NT2/D1 (cell line): ENCODE results near the gene TMEM175.

Source experiments
- DNase-seq: peaks from one replicate; pipeline ENCODE4 v3.0.0-alpha.2; 2011; ENCODE audit warnings: low read depth, low spot score
- H3K27me3 ChIP-seq: 2 replicates; pipeline ENCODE4 v1.6.0; 2011; ENCODE audit warnings: mild to moderate bottlenecking; ENCODE audit not compliant: insufficient read length, insufficient read depth
- H3K36me3 ChIP-seq: 2 replicates; pipeline ENCODE4 v1.6.1; 2011; ENCODE audit warnings: mild to moderate bottlenecking, low read length, mixed read lengths; ENCODE audit not compliant: insufficient read depth, insufficient read length
- H3K4me1 ChIP-seq: 2 replicates; pipeline ENCODE4 v1.5.1; 2011; ENCODE audit not compliant: insufficient read depth, insufficient read length
- H3K4me3 ChIP-seq: 2 replicates; pipeline ENCODE4 v1.5.1; 2011; ENCODE audit warnings: low read depth; ENCODE audit not compliant: insufficient read length
- H3K9ac ChIP-seq: 2 replicates; pipeline ENCODE4 v1.6.0; 2011; ENCODE audit warnings: low read depth; ENCODE audit not compliant: insufficient read length
- H3K9me3 ChIP-seq: 2 replicates; pipeline ENCODE4 v1.5.1; 2011; ENCODE audit warnings: mild to moderate bottlenecking, low read length; ENCODE audit not compliant: insufficient read depth
- SUZ12 ChIP-seq: IDR thresholded peaks from 2 replicates; pipeline ENCODE4 v1.6.1; 2011; ENCODE audit not compliant: insufficient read length, insufficient read depth; ENCODE audit errors: extremely low read depth
- YY1 ChIP-seq: IDR thresholded peaks from 2 replicates; pipeline ENCODE4 v1.6.1; 2011; ENCODE audit not compliant: insufficient read length, insufficient read depth
- ZNF274 ChIP-seq: IDR thresholded peaks from 2 replicates; pipeline ENCODE4 v1.6.1; 2011; ENCODE audit warnings: mild to moderate bottlenecking, low read depth, low read length

The TMEM175 gene

DNA sequence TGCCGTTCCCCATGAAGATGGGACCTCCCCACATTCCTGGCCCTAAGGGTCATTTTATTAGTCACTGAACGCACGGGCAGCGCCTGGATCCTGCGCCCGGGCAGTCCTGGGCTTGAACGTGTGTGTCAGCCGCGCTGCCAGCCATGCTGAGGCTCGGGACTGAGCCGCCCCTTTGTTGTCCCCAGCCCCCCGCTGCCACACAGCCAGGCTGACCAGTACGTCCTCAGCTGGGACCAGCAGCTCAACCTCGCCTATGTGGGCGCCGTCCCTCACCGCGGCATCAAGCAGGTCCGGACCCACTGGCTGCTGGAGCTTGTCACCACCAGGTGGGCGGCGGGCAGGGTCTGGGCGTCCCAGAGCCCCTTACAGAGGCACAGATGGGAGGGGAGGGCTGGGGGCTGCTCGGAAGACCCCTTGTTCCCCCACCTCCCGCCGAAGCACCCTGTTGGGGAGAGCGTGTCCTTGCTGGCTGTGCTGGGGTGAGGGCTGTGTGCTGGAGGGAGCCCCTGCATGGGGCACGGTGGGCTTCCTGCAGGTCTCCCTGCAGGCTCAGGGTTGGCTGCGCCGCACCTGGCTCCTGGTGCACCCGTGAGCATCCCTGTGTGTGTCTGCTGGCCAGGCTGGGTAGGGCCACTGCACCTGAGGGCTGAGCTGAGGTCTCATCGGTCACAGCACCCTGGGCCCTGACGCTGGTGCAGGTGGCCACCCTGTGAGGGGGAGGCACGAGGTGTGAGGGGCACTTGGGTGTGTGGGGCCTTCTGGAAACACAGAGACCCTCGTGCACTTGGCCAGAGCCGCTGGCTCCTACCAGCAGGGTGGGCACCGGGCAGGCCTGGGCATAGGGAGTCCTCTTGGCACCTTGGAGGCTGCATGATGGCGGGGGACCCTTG, 55.6 kb downstream of the TMEM175 start:
- peak overlapping the region; percentile 67 for H3K4me3 ChIP-seq
- H3K27me3 ChIP-seq = peaks cover 14% of the 10 kb centered on the region
- TF ChIP-seq YY1 (no peak), ZNF274 (no peak), SUZ12 (no peak)
- DNase-seq = no peak
- no peaks in the 10 kb centered on the region for H3K9me3 ChIP-seq
- peaks cover 11% of the 10 kb centered on the region for H3K4me1 ChIP-seq
- H3K9ac ChIP-seq = peak overlapping the region; percentile 14
- peaks cover 7% of the 10 kb centered on the region for H3K36me3 ChIP-seq

DNA sequence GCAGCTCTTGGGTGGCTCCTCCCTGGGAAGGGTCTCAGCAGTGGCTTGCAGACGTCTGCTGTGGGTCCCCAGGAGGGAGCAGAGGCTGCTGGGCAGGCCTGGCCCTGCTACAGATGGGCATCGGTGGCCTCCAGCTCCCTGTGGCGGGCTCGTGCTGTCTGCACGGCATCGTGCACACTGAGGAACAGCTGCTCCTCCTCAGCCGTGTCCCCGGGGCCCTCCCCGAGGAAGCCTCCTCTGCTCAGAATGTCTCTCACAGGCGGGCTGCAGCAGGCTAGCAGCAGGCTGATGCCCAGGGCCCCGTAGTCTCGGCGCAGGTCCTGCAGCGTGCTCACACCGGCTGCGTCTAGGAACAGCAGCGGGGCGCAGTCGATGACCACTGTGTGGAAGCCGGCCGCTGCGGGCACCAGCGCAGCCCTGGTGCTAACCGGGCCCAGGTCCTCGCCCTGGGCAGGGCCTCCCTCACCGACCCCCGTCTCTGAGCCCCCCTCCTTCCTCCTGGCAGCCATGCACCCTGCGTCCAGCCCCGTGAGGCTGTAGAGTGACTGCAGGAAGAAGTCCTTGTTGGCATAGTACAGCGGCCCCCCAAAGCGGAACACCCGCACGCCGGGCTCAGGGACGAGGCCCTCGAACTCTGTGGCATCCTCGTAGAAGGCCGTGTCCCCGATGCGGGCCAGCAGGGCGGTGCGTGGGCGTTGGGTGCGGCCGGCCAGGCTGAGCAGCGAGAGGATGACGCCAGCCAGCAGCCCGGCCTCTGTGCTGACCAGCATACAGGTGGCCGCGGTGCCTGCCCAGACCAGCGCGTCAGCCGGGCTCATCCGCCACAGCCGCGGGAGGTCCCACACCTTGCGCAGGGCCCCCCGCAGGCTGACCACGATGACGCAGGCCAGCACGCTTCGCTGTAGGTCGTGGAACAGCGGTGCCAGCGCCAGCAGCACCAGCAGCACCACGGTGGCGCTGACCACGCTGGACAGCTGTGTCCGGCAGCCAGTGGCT, 56.8 kb downstream of the TMEM175 start:
- H3K9me3 ChIP-seq = no peaks in the 10 kb centered on the region
- peaks cover 20% of the 10 kb centered on the region for H3K4me1 ChIP-seq
- peaks cover 7% of the 10 kb centered on the region for H3K36me3 ChIP-seq
- peaks cover 14% of the 10 kb centered on the region for H3K27me3 ChIP-seq
- TF ChIP-seq ZNF274 (no peak), YY1 (no peak), SUZ12 (no peak)
- H3K9ac ChIP-seq = no peak overlapping the region
- no peak for DNase-seq
- no peak overlapping the region for H3K4me3 ChIP-seq

DNA sequence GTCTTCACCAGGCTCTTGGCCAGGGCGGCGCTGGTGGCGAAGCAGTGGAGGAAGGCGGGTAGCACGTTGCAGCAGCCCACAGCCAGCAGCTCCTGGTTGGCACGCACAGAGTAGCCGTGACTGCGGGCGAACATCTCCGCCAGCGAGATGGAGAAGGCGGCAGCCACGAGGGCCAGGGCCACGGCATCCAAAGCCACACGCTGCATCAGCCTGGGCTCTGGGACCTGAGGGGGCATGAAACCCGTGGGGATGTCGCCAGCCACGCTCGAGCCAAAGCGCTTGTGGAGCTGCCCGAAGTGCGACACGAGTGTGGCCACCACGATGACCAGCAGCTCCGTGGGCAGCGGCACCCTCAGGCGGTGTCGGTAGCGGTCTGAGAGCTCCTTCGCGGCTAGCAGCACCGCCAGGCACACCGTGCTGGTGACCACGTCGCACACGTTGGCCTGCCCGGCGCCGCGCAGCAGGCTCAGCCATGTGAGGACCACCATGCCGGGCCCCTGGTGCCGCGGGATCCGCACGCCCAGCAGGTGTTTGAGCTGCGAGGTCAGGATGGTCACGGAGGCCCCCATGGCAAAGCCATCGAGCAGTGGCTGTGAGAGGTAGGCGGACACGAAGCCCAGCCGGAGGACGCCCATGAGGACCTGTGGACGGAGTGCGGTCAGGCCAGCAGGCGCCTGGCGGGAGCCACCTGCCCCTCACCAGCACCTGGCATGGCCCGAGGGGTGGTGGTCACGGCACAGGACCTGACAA, 57.6 kb downstream of the TMEM175 start:
- Histone ChIP-seq H3K4me1 (peaks cover 20% of the 10 kb centered on the region), H3K27me3 (peaks cover 14% of the 10 kb centered on the region), H3K9ac (no peak overlapping the region), H3K9me3 (no peaks in the 10 kb centered on the region), H3K4me3 (no peak overlapping the region), H3K36me3 (peaks cover 7% of the 10 kb centered on the region)
- TF ChIP-seq SUZ12 = no peak
- TF ChIP-seq YY1 = no peak
- TF ChIP-seq ZNF274 = no peak
- no peak for DNase-seq

DNA sequence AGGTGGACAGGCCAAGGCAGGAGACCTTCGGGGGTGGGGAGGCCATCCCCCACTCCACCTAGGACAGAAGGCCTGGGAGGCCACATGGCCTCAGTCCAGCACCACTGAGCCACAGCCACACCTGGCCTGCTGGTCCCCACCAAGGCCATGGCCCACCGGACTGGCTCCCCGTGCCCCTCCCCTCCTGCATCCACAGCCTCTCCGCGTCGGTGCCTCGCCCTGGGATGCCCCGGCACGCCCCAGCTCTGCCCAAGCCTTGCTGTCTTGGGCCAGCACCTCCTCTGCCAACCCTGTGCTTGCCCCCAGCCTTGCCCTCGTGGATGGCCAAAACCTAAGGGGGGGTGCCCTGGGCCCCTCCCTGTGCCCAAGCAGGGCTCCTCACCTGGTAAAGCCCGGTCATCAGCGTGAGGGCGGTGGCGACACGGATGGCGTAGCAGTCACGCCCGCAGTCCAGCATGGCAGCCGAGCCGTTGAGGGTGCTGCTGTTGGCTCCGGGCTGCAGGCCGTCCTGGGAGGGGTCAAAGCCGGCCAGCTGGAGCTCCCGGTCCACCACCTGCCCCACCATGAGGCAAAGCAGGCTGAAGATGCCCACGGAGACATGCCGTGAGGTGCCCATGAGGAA, 58.6 kb downstream of the TMEM175 start:
- Histone ChIP-seq H3K4me1 (peaks cover 23% of the 10 kb centered on the region), H3K36me3 (peaks cover 7% of the 10 kb centered on the region), H3K9me3 (no peaks in the 10 kb centered on the region), H3K27me3 (peaks cover 14% of the 10 kb centered on the region), H3K9ac (no peak overlapping the region), H3K4me3 (no peak overlapping the region)
- TF ChIP-seq YY1 (no peak), ZNF274 (no peak), SUZ12 (no peak)
- no peak for DNase-seq

DNA sequence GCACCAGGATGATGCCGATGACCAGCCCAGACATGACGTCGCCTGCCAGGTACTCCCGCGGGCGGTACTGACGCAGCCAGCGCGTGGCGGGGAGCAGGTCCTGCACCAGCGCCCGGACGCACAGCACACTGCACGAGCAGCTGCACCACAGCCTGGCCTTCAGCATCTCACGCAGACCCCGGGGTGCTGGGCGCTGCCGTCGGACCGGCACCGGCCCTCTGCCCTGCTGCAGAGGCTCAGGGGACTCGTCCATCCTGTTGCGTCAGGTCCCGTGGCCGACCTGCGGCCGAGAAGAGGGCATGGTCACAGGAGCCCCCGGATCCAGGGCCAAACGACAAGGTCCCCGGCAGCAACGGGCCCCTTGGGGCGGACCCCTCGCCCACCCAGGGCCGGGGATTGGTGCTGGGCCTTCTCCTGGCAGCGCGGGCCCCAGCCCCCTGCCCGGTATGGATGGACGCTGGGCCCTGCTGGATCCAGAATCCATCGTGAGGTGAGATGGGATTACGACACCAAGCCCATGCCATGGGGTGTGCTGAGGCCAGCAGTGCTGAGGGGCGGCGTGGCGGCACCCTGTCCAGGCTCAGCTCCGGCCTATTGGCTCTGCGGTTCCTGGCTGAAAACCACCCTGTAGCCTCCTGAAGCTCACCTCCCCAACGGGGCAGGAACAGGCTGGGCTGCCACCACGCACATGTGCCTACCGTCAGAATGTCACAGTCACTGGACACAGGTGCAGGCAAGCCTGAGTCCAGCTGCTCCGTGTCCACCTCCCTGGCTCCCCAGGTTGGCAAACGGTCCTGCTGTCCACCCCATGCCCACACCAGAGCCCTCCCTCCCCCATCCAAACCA, 59.4 kb downstream of the TMEM175 start:
- DNase-seq = no peak
- peaks cover 15% of the 10 kb centered on the region for H3K27me3 ChIP-seq
- TF ChIP-seq SUZ12 (no peak), ZNF274 (no peak), YY1 (no peak)
- no peaks in the 10 kb centered on the region for H3K9me3 ChIP-seq
- peaks cover 26% of the 10 kb centered on the region for H3K4me1 ChIP-seq
- peaks cover 7% of the 10 kb centered on the region for H3K36me3 ChIP-seq
- H3K4me3 ChIP-seq = no peak overlapping the region
- no peak overlapping the region for H3K9ac ChIP-seq
